Head of caudate nucleus (tissue), 42 donors: ENCODE data around the gene ROPN1B.

ENCODE experiments used
- DNase-seq, 42 donors: peaks; one replicate each; pipeline versions ENCODE4 v3.0.0 to v3.0.0-alpha.2; 2020 to 2021; ENCODE audit warnings: mixed read lengths in 7 of 42
- intact Hi-C: fragments of 100-400 bp; cut with DNase I; formaldehyde crosslinking; loops from one replicate; pipeline ENCODE4 v1.15.0; 2022

Gene ROPN1B

GRCh38 chr3:126023390-126023789 is 54.4 kb downstream of the ROPN1B start:
- intact Hi-C loops, result no loop called here

GRCh38 chr3:126024049-126024854 is 55.3 kb downstream of the ROPN1B start:
- DNase-seq, result peak in 1 of 42 donors; percentile 24
- intact Hi-C loops, result no loop called here

More at GRCh38 chr3:126023390-126023789, 54.4 kb downstream of the ROPN1B start:
- peak in 1 of 42 donors; percentile 29 for DNase-seq

GRCh38 chr3:126025116-126025729 is 56.2 kb downstream of the ROPN1B start:
- peak in 1 of 42 donors; percentile 13 for DNase-seq
- intact Hi-C loops, result no loop called here

- intact Hi-C loops, result no loop called here
- DNase-seq, result peak in 1 of 42 donors; percentile 21
Observed at GRCh38 chr3:126025862-126026261, 56.9 kb downstream of the ROPN1B start.

GRCh38 chr3:126026277-126026751 is 57.3 kb downstream of the ROPN1B start:
- intact Hi-C loops, result no loop called here
- peak in 2 of 42 donors; percentile 10 to 29 for DNase-seq

- DNase-seq, result no peak
- intact Hi-C loops, result no loop called here
Observed at GRCh38 chr3:126026761-126027160, 57.8 kb downstream of the ROPN1B start.

- DNase-seq, result peak in 2 of 42 donors; percentile 6 to 16
- intact Hi-C loops, result no loop called here
Observed at GRCh38 chr3:126028096-126028495, 59.1 kb downstream of the ROPN1B start.

GRCh38 chr3:126029241-126029640 is 60.3 kb downstream of the ROPN1B start:
- peak in 1 of 42 donors; percentile 13 for DNase-seq
- intact Hi-C loops, result no loop called here

- DNase-seq, result peak in 2 of 42 donors; percentile 12 to 30
- intact Hi-C loops, result no loop called here
Observed at GRCh38 chr3:126030455-126030854, 61.5 kb downstream of the ROPN1B start.

GRCh38 chr3:126031981-126032471 is 63.0 kb downstream of the ROPN1B start:
- intact Hi-C loops, result no loop called here
- peak in 4 of 42 donors; percentile 9 to 16 (median 14) for DNase-seq
